Bronchial epithelial cell (primary cell): Measurements from ENCODE around the gene GRIN2C. TPM values are rescaled to one million over a fixed set of nuclear protein-coding genes. Genes with fewer than 3 reads are reported as not detected.

ENCODE experiments used
- DNase-seq: peaks from one replicate; pipeline ENCODE4 v3.0.0-alpha.2; 2010; ENCODE audit warnings: low read depth
- FAIRE-seq: peaks from 2 replicates; lab custom pipeline; 2011; peaks lifted over from hg19 to GRCh38; lab: Jason Lieb, UNC
- H3K27me3 ChIP-seq: 2 replicates; pipeline ENCODE4 v1.5.1; 2011; ENCODE audit warnings: low read length; ENCODE audit not compliant: control insufficient read depth, insufficient read depth
- H3K36me3 ChIP-seq: 2 replicates; pipeline ENCODE4 v1.5.1; 2011; ENCODE audit warnings: low read length; ENCODE audit not compliant: control insufficient read depth, insufficient read depth
- H3K4me3 ChIP-seq: 2 replicates; pipeline ENCODE4 v1.5.1; 2011; ENCODE audit warnings: mild to moderate bottlenecking, low read depth, low read length, control low read depth
- CTCF ChIP-seq: IDR thresholded peaks from 2 replicates; pipeline ENCODE4 v1.5.1; 2011; ENCODE audit warnings: mild to moderate bottlenecking, moderate library complexity, low read length, control low read depth, inconsistent platforms; ENCODE audit not compliant: insufficient read depth, severe bottlenecking
- total RNA-seq: library from RNA; depleted of rRNA; stranded (reverse); fragments of >200 nt; gene quantifications from 2 replicates; pipeline ENCODE4 v1.2.1, GENCODE V29; 2014

The GRIN2C gene
- total RNA-seq, 1 donor from 2014 or later: under 0.01 TPM

- no peak for FAIRE-seq
- no peak for DNase-seq
- Histone ChIP-seq H3K36me3 (peaks cover 4% of the 10 kb centered on the region), H3K27me3 (no peaks in the 10 kb centered on the region), H3K4me3 (no peak overlapping the region)
- TF ChIP-seq CTCF: no peak
Observed at GRCh38 chr17:74807925-74808324, 51.8 kb downstream of the GRIN2C start.

GRCh38 chr17:74807441-74807840 lies 52.2 kb downstream of the GRIN2C start:
- Histone ChIP-seq H3K36me3 (peaks cover 4% of the 10 kb centered on the region), H3K4me3 (no peak overlapping the region), H3K27me3 (no peaks in the 10 kb centered on the region)
- FAIRE-seq: no peak
- no peak for DNase-seq
- TF ChIP-seq CTCF: no peak

GRCh38 chr17:74806334-74806733 lies 53.4 kb downstream of the GRIN2C start:
- H3K36me3 ChIP-seq: peaks cover 5% of the 10 kb centered on the region
- no peak for DNase-seq
- H3K27me3 ChIP-seq: no peaks in the 10 kb centered on the region
- FAIRE-seq: no peak
- no peak for TF ChIP-seq CTCF
- H3K4me3 ChIP-seq: no peak overlapping the region

- Histone ChIP-seq H3K27me3 (no peaks in the 10 kb centered on the region), H3K4me3 (no peak overlapping the region), H3K36me3 (peaks cover 5% of the 10 kb centered on the region)
- FAIRE-seq (no peak), DNase-seq (no peak)
- TF ChIP-seq CTCF: no peak
Observed at GRCh38 chr17:74805591-74805991, 54.1 kb downstream of the GRIN2C start.

GRCh38 chr17:74804683-74805082 lies 55.0 kb downstream of the GRIN2C start:
- FAIRE-seq (no peak), DNase-seq (no peak)
- TF ChIP-seq CTCF: no peak
- peaks cover 5% of the 10 kb centered on the region for H3K36me3 ChIP-seq
- H3K27me3 ChIP-seq: no peaks in the 10 kb centered on the region
- no peak overlapping the region for H3K4me3 ChIP-seq

- TF ChIP-seq CTCF: no peak
- no peak for DNase-seq
- peaks cover 5% of the 10 kb centered on the region for H3K36me3 ChIP-seq
- FAIRE-seq: no peak
- H3K4me3 ChIP-seq: no peak overlapping the region
- no peaks in the 10 kb centered on the region for H3K27me3 ChIP-seq
Observed at GRCh38 chr17:74803971-74804370, 55.7 kb downstream of the GRIN2C start.
